ENCODE data around the gene GALNT18. TPM values are rescaled to one million over a fixed set of nuclear protein-coding genes. Genes with fewer than 3 reads are reported as not detected.

The GALNT18 gene
- total and polyA plus RNA-seq, 2 experiments from 2014 or later, result 4.3 to 10.8 TPM

GRCh38 chr11:11237070-11237832, 384.6 kb downstream of the GALNT18 start:
- Mint-ChIP-seq H3K27me3 (ENCODE audit: insufficient read depth, low read depth, poor library complexity) (peaks cover 7% of the 10 kb centered on the region), H3K4me3 (peak overlapping the region; percentile 14; the same call in 1 of the 3 replicates), H3K4me1 (peaks cover 26% of the 10 kb centered on the region), H3K9me3 (no peaks in the 10 kb centered on the region), H3K27ac (no peak overlapping the region), H3K36me3 (ENCODE audit: low read depth) (no peaks in the 10 kb centered on the region)
- H3K4me1 ChIP-seq (ENCODE audit: insufficient read depth), result peaks cover 21% of the 10 kb centered on the region
- H4K20me1 ChIP-seq (replicated peaks; ENCODE audit: insufficient read depth), result no peaks in the 10 kb centered on the region
- H3K4me3 ChIP-seq, result no peak overlapping the region
- H2AFZ ChIP-seq, result no peak overlapping the region
- no peaks in the 10 kb centered on the region for H3K36me3 ChIP-seq (ENCODE audit: insufficient read depth)
- no peak overlapping the region for H3K27ac ChIP-seq (ENCODE audit: low read depth)
- peak overlapping the region; percentile 11; the same call in 1 of the 2 replicates for H3K4me2 ChIP-seq
- DNase-seq (ENCODE audit: low spot score) (peak; percentile 35), ATAC-seq (peak; percentile 85)
- H3K9me2 ChIP-seq (ENCODE audit: insufficient read depth), result no peaks in the 10 kb centered on the region
- H3K79me2 ChIP-seq (replicated peaks; ENCODE audit: insufficient read depth), result no peaks in the 10 kb centered on the region
- no peaks in the 10 kb centered on the region for H3F3A ChIP-seq (replicated peaks; ENCODE audit: low read depth)
- no peaks in the 10 kb centered on the region for H3K27me3 ChIP-seq (ENCODE audit: insufficient read depth)
- TF ChIP-seq POLR2AphosphoS5 (IDR thresholded peaks at IDR 0.05; ENCODE audit: low read depth) (no peak), CTCF (conservative IDR thresholded peaks at IDR 0.05; ENCODE audit: low read depth in 2 of 2) (no peak), EZH2 (IDR thresholded peaks at IDR 0.05; ENCODE audit: low read depth, unreplicated experiment) (no peak), EZH2phosphoT487 (IDR thresholded peaks at IDR 0.05; ENCODE audit: unreplicated experiment) (no peak), ZNF462 (CRISPR knock-in tag; IDR thresholded peaks at IDR 0.05) (0 out of 2 replicates have a peak, but pooled peaks have one; percentile 68)
